H1 (cell line): ENCODE results near the gene SCAF1. TPM values are rescaled to one million over a fixed set of nuclear protein-coding genes. Genes with fewer than 3 reads are reported as not detected.

Experiments
- EZH2 ChIP-seq: fragments of 200-600 bp; sonication (generic); IDR thresholded peaks from 2 replicates; pipeline ENCODE4 v1.7.1; 2012; ENCODE audit warnings: low read depth, mild to moderate bottlenecking, moderate library complexity, low read length, inconsistent platforms; ENCODE audit not compliant: severe bottlenecking
- polyA plus RNA-seq, 7 experiments: library from polyadenylated mRNA; depleted of rRNA in 3 of 7; stranded (reverse) in 5 of 7; unstranded in 2 of 7; fragments of >200 nt in 5 of 7; fragments of 200-250 nt in 2 of 7; gene quantifications; 1 replicate in 5 of 7; 2 replicates in 1 of 7; 4 replicates in 1 of 7; pipeline versions ENCODE4 v1.2.1 to v1.2.3, GENCODE V29; 2011 to 2013; ENCODE audit warnings: missing spikeins in 2 of 7, mixed read lengths in 2 of 7
- total RNA-seq: library from RNA; stranded (reverse); fragmentation: NEBNext Ultra II Directional; extraction: Animal tissue kit (Norgen Biotek cat#: 25700); gene quantifications from 2 replicates; pipeline ENCODE4 v1.2.1, GENCODE V29; 2021
- TF ChIP-seq, protein P1 (sequence below): fragments of 300-600 bp; sonication (generic); IDR thresholded peaks from 2 replicates; pipeline ENCODE4 v1.7.1; 2012; ENCODE audit warnings: low read length, moderate library complexity, mild to moderate bottlenecking, inconsistent platforms; ENCODE audit not compliant: insufficient replicate concordance

Gene SCAF1
- total and polyA plus RNA-seq, 2 of the 8 experiments (the other 6 are each of a cell fraction or from before 2014, with no cell fraction given), result 9.7 to 81.7 TPM

DNA sequence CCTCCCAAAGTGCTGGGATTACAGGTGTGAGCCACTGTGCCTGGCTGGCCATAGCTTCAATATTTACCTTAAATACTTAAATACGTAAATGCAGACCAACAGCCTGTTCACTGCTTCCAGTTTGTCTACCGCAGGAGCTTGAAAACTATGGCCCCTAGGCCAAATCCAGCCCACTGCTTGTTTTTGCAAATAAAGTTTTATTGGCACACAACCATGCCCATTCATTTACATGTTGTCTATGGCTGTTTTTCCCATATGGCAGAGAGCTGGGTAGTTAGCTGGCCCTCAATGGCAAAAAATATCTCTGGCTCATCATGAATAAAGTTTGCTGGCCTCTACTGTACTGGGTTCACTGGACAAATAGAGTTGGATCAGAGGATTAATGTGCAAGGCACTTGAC, 39.2 kb upstream of the SCAF1 start (continued):
- TF ChIP-seq, protein P1, sequence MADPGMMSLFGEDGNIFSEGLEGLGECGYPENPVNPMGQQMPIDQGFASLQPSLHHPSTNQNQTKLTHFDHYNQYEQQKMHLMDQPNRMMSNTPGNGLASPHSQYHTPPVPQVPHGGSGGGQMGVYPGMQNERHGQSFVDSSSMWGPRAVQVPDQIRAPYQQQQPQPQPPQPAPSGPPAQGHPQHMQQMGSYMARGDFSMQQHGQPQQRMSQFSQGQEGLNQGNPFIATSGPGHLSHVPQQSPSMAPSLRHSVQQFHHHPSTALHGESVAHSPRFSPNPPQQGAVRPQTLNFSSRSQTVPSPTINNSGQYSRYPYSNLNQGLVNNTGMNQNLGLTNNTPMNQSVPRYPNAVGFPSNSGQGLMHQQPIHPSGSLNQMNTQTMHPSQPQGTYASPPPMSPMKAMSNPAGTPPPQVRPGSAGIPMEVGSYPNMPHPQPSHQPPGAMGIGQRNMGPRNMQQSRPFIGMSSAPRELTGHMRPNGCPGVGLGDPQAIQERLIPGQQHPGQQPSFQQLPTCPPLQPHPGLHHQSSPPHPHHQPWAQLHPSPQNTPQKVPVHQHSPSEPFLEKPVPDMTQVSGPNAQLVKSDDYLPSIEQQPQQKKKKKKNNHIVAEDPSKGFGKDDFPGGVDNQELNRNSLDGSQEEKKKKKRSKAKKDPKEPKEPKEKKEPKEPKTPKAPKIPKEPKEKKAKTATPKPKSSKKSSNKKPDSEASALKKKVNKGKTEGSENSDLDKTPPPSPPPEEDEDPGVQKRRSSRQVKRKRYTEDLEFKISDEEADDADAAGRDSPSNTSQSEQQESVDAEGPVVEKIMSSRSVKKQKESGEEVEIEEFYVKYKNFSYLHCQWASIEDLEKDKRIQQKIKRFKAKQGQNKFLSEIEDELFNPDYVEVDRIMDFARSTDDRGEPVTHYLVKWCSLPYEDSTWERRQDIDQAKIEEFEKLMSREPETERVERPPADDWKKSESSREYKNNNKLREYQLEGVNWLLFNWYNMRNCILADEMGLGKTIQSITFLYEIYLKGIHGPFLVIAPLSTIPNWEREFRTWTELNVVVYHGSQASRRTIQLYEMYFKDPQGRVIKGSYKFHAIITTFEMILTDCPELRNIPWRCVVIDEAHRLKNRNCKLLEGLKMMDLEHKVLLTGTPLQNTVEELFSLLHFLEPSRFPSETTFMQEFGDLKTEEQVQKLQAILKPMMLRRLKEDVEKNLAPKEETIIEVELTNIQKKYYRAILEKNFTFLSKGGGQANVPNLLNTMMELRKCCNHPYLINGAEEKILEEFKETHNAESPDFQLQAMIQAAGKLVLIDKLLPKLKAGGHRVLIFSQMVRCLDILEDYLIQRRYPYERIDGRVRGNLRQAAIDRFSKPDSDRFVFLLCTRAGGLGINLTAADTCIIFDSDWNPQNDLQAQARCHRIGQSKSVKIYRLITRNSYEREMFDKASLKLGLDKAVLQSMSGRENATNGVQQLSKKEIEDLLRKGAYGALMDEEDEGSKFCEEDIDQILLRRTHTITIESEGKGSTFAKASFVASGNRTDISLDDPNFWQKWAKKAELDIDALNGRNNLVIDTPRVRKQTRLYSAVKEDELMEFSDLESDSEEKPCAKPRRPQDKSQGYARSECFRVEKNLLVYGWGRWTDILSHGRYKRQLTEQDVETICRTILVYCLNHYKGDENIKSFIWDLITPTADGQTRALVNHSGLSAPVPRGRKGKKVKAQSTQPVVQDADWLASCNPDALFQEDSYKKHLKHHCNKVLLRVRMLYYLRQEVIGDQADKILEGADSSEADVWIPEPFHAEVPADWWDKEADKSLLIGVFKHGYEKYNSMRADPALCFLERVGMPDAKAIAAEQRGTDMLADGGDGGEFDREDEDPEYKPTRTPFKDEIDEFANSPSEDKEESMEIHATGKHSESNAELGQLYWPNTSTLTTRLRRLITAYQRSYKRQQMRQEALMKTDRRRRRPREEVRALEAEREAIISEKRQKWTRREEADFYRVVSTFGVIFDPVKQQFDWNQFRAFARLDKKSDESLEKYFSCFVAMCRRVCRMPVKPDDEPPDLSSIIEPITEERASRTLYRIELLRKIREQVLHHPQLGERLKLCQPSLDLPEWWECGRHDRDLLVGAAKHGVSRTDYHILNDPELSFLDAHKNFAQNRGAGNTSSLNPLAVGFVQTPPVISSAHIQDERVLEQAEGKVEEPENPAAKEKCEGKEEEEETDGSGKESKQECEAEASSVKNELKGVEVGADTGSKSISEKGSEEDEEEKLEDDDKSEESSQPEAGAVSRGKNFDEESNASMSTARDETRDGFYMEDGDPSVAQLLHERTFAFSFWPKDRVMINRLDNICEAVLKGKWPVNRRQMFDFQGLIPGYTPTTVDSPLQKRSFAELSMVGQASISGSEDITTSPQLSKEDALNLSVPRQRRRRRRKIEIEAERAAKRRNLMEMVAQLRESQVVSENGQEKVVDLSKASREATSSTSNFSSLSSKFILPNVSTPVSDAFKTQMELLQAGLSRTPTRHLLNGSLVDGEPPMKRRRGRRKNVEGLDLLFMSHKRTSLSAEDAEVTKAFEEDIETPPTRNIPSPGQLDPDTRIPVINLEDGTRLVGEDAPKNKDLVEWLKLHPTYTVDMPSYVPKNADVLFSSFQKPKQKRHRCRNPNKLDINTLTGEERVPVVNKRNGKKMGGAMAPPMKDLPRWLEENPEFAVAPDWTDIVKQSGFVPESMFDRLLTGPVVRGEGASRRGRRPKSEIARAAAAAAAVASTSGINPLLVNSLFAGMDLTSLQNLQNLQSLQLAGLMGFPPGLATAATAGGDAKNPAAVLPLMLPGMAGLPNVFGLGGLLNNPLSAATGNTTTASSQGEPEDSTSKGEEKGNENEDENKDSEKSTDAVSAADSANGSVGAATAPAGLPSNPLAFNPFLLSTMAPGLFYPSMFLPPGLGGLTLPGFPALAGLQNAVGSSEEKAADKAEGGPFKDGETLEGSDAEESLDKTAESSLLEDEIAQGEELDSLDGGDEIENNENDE, result no peak
- no peak for TF ChIP-seq EZH2
- TF ChIP-seq, all 59 proteins: peak for 0
